Neural crest cell (in vitro differentiated cells): ENCODE results near the gene OBP2B. TPM values are rescaled to one million over a fixed set of nuclear protein-coding genes. Genes with fewer than 3 reads are reported as not detected.
"Not testable (repeated sequence)": the region's sequence is repeated elsewhere in the genome, so short reads cannot be mapped to it uniquely, and the experiment has no call there.

ENCODE experiments used
- DNase-seq: peaks from one replicate; pipeline ENCODE4 v3.0.0; 2021; ENCODE audit warnings: low read depth, mixed read lengths, low spot score
- H3K27ac Mint-ChIP-seq: one replicate; pipeline ENCODE4 v1.8.0; 2021; ENCODE audit warnings: mild to moderate bottlenecking, mixed read lengths; ENCODE audit not compliant: unreplicated experiment
- H3K27me3 Mint-ChIP-seq: 2 replicates; pipeline ENCODE4 v1.8.0; 2021; ENCODE audit warnings: low read depth, mild to moderate bottlenecking, mixed read lengths
- H3K36me3 Mint-ChIP-seq: 2 replicates; pipeline ENCODE4 v1.8.0; 2021; ENCODE audit warnings: low read depth, mild to moderate bottlenecking, mixed read lengths
- H3K4me1 Mint-ChIP-seq: 2 replicates; pipeline ENCODE4 v1.8.0; 2021; ENCODE audit warnings: mixed read lengths
- H3K4me3 Mint-ChIP-seq: one replicate; pipeline ENCODE4 v1.8.0; 2021; ENCODE audit warnings: mild to moderate bottlenecking, mixed read lengths
- H3K9me3 Mint-ChIP-seq: 2 replicates; pipeline ENCODE4 v1.8.0; 2021; ENCODE audit warnings: mixed read lengths
- CTCF ChIP-seq: fragments of 200-600 bp; sonication (generic); conservative IDR thresholded peaks from 2 replicates; pipeline ENCODE4 v1.5.0; 2021; ENCODE audit warnings: antibody characterized with exemption, mild to moderate bottlenecking
- total RNA-seq: library from RNA; stranded (reverse); gene quantifications from 2 replicates; pipeline ENCODE4 v1.2.1, GENCODE V29; 2021

Gene OBP2B
- total RNA-seq, 1 donor from 2014 or later: not detected

DNA sequence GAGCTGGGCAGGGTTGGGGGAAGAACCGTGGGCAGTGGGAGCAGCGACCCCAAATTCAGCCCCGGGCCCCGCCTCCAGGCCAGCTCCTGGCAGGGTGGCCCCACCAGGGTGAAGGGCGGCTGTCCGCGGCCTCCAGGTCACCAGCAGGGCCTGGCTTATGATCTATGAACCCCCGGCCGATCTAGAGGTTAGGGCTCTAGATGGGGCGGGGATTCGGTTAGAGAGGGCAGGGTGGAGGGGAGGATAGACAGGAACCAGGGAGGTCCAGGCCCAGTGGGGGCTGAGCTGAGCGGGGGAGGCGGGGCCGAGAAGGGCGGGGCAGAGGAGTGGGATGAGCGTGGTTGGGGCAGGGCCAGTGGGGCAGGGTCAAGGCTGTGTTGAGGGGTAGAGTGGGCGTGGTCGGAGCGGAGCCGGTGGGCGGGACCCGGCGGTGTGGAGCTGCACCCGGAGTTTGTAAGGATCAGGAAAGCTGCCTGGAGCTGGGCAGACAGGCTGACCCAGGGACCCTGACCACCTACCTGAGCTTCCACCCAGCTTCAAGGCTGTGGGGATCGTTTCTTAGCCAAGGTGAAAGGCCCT, 29.3 kb upstream of the OBP2B start:
- H3K36me3 Mint-ChIP-seq: no peaks in the 10 kb centered on the region
- H3K4me3 Mint-ChIP-seq: peak overlapping the region; percentile 74
- H3K27ac Mint-ChIP-seq: no peak overlapping the region
- DNase-seq: peak; percentile 84
- TF ChIP-seq CTCF: no peak
- H3K27me3 Mint-ChIP-seq: peaks cover 7% of the 10 kb centered on the region
- peaks cover 21% of the 10 kb centered on the region for H3K4me1 Mint-ChIP-seq
- no peaks in the 10 kb centered on the region for H3K9me3 Mint-ChIP-seq

DNA sequence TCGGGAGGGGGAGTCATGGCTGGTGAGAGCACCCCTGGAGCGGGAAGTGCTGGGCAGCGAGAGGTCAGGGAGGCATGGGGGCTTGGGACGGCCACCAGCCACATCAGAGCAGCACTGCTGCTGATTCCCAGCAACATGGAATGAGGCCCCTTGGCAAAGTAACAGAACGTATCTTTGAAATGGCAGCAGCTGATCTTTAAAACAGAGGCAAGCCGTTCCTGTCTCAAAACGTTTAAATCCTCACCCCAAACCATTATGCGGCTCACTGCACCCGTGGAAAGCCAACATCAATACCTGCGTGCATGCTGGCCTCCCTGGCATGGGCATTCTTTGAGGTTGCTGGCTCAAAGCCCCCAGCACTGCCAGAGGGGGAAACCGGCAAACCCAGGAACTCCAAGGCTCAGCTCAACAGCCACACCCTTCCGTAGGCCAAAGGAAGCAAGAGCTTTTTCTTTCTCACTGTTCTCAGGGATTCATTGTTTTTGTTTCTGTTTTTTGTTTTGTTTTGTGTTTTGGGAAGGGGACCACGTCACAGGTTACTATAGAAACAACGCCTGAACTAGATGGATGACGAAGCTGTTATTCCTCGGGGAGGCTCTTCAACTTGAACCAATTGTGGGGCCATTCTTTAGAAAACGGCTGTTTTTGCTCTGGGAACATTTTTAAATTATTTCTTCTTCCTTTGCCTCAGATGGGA, 28.1 kb upstream of the OBP2B start:
- DNase-seq: no peak
- Mint-ChIP-seq H3K27me3 (peaks cover 3% of the 10 kb centered on the region), H3K9me3 (no peaks in the 10 kb centered on the region), H3K36me3 (no peaks in the 10 kb centered on the region), H3K4me1 (peaks cover 21% of the 10 kb centered on the region), H3K4me3 (no peak overlapping the region), H3K27ac (no peak overlapping the region)
- no peak for TF ChIP-seq CTCF

GRCh38 chr9:133236291-133237034, 27.4 kb upstream of the OBP2B start:
- not testable (repeated sequence) for H3K4me3 Mint-ChIP-seq, DNase-seq, H3K36me3 Mint-ChIP-seq, H3K27ac Mint-ChIP-seq, H3K9me3 Mint-ChIP-seq, H3K27me3 Mint-ChIP-seq
- peaks cover 21% of the 10 kb centered on the region for H3K4me1 Mint-ChIP-seq

- Mint-ChIP-seq H3K9me3 (no peaks in the 10 kb centered on the region), H3K27ac (no peak overlapping the region), H3K27me3 (no peaks in the 10 kb centered on the region), H3K4me1 (peaks cover 21% of the 10 kb centered on the region), H3K36me3 (no peaks in the 10 kb centered on the region), H3K4me3 (no peak overlapping the region)
- DNase-seq: no peak
- no peak for TF ChIP-seq CTCF
These were observed 26.6 kb upstream of the OBP2B start for GRCh38 chr9:133235549-133236222.

- DNase-seq: no peak
- no peak overlapping the region for H3K27ac Mint-ChIP-seq
These were observed 25.7 kb upstream of the OBP2B start for GRCh38 chr9:133234577-133235322.

More at GRCh38 chr9:133234577-133235322, 25.7 kb upstream of the OBP2B start:
- no peaks in the 10 kb centered on the region for H3K36me3 Mint-ChIP-seq
- no peak overlapping the region for H3K4me3 Mint-ChIP-seq
- TF ChIP-seq CTCF: no peak
- H3K4me1 Mint-ChIP-seq: peaks cover 21% of the 10 kb centered on the region
- H3K9me3 Mint-ChIP-seq: peaks cover 3% of the 10 kb centered on the region
- H3K27me3 Mint-ChIP-seq: no peaks in the 10 kb centered on the region
